ENCODE measurements around the gene SLC16A7.
"Not testable (repeated sequence)": the region's sequence is repeated elsewhere in the genome, so short reads cannot be mapped to it uniquely, and the experiment has no call there.

SLC16A7 gene

GRCh38 chr12:59737725-59738463, 142.1 kb downstream of the SLC16A7 start:
- no peak for DNase-seq

DNA sequence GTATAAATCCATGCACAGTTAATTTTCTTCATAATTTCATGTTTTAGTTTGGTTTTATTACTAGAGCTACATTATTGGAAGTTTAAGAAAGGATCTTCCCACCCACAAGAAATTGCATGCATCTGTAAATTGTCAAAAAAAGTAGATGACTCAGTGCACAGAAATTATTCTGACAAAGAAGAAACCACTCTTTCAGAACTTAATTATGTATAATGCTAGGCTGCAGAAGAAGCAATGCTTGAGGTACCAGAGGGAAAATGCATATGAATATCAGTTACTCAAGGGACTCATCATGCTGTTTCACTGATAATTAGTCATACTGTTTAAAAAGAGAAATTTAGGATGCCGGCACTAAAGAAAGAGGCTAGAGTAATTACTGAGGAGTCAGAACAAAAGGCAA, 147.0 kb downstream of the SLC16A7 start:
- no peak for DNase-seq

DNA sequence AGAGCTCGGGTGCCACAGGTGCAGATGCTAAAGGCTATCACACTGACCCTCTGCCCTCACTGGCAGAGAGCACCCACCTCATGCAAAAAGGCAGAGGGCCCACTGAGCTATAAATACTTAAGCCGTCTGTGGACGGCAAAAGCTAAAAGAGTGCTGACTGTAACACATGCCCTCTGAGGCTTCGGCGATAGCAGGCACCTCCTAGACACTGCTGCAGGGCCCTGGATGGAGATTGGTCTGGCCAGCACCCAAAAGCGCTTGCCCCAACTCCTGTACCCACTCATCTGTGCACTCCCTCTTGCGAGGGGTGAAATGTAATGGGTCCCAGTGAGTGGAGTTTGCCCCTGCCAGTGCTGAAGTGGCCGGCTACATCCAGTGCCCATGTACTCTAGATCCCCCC, 148.7 kb downstream of the SLC16A7 start:
- no peak for DNase-seq

DNA sequence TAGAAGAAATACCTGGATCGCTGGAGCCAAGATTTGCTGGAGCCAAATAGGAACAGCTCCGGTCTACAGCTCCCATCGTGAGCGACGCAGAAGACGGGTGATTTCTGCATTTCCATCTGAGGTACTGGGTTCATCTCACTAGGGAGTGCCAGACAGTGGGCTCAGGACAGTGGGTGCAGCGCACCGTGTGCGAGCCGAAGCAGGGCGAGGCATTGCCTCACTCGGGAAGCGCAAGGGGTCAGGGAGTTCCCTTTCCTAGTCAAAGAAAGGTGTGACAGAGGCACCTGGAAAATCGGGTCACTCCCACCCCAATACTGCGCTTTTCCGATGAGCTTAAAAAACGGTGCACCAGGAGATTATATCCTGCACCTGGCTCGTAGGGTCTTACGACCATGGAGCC, 155.3 kb downstream of the SLC16A7 start:
- not testable (repeated sequence) for DNase-seq

DNA sequence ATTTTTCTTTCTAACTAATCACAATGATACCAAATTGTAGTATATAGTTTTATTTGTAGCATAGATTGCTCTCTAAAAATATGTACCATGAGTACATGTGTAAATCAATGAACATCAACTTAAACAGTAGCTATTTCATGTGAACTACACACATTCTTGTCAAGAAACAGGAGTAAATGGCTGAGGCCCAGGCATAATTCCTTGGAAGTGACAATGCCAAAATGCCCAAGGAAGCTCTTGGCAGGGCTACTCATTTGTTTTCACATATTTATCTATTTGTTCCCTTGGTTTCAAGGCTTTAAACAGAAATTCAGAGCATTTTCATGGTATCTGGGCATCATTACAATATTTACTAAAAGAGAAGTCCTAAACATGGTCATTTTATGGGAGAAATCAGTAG, 165.7 kb downstream of the SLC16A7 start:
- DNase-seq, result no peak

DNA sequence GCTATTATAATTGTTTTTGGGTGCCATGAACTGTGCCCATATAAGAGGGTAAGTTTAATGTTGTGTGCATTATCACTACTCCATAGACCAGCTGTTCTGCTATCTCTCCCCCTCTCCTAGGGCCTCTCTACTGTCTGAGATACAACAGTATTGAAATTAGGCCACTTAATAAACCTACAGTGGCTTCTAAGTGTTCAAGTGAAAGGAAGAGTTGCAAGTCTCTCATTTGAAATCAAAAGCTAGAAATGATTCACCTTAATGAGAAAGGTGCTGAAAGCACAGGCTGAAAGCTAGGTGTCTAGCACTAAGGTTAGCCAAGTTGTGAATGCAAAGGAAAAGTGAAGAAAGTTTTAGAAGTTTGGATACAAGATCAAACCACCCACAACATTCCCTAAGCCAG, 168.0 kb downstream of the SLC16A7 start:
- no peak for DNase-seq

DNA sequence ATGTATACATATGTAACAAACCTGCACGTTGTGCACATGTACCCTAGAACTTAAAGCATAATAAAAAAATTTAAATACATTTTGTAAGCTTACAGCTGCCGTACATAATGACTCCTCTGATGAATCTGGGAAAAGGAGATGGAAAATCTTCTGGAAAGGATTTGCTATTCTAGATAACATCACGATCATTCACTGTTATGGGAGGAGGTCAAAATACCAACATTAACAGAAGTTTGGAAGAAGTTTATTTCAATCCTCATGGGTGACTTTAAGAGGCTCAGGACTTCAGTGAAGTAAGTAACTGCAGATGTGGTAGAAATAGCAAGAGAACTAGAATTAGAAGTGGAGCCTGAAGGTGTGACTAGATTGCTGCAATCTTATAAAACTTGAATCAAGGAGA, 172.2 kb downstream of the SLC16A7 start:
- DNase-seq, result no peak

- no peak for DNase-seq
These were observed 184.8 kb downstream of the SLC16A7 start for GRCh38 chr12:59780605-59781135.

- no peak for DNase-seq
These were observed 191.8 kb downstream of the SLC16A7 start for GRCh38 chr12:59787610-59788009.

- no peak for DNase-seq
These were observed 196.8 kb downstream of the SLC16A7 start for GRCh38 chr12:59792647-59793046.

DNA sequence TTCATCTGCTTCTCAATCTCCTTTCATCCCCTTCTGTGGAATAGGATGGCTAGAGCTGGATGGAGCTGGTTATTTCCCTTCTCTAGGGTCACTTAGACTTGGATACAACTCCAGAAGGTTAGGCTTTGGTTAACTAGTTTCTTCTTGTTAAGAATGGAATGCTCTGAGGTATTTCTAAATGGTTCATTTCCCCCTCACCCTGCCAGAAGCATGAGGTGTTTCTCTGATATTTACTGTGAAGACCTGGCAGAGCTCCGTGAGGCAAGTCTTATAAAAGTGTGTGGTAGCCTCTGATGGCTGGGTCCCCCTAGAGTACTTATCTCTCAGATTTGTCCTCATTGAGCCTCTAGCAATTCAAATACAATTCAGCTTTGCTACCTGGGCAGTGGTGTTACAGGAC, 207.9 kb downstream of the SLC16A7 start:
- no peak for DNase-seq

DNA sequence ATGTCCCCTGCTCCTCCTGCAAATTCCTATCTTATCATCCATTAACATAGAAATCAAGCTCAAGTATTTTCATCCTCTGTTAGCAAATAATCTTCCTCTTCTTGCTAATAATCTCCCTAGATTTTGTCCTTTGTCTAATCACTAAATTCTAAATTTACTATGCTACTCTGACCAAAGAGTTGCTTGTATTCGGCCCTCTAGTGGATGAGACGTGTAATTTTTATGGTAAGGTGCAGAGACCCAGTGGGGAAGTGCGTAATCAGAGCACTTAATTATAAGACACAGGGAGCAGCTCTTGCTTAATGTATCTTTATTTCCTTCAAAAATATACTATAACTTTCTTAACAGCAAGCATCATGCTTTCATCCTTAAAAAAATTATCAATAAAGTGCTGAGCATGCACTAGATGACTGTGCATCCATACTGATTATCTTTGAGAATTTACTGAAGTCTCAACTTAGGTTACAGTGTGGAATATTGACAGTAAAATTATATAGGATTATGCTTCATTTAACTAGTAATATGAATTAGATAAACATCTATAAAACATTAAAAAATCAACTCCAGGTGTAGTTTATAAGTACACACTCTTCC, 212.6 kb downstream of the SLC16A7 start:
- no peak for DNase-seq

DNA sequence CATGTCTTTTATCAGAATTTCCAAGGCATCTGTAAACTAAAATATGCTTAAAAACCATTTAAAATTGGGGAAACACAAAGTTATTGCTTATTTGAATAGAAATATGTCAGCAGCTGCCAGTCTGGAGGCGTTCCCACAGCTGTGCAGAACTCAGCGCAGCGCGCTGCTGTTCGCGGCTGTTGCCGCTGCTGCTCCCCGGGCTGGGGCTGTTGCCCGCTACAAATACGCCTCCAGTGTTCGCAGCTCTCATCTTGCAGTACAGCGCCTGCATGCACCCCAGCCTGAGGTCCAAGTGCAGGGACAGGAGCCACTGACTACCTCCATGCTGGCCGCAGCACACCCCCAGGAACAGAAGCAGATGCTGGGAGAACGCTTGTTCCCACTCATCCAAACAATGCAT, 216.2 kb downstream of the SLC16A7 start:
- no peak for DNase-seq

DNA sequence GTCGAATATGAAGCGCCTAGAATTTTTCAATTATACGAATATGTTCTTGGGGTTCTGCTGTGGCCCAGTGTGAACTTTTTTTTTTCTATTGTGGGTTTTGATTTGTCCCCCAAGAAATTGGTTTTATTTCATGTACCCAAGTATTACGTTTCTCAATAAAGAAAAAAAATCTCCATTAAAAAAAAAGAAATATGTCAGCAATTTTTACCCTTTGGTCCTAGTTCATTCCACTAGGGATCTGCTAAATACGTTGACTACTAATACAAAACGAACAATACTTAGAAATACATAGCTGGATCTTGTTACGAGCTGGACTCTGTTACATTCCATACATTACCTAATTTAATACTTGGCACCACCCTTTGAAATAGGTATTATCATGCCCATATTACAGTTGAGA, 216.9 kb downstream of the SLC16A7 start:
- no peak for DNase-seq

DNA sequence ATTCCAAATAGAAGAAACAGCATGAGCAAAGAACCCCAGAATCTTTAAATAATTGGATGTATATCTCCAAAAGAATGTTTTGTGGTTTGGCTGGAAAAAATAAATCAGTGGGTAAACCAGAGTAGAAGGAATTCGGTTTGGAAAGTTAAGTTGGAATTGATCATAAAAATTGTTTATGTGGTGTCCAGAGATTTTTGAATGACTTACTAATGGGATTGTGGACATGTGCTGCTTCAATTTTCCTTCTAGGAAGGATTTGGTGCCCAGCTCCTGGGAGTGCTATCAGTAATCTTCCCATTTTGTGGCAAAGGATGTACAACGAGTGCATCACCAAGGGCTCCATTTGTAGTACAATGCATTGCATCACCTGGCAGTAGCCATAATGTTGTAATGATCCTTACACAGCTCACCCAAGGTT, 224.8 kb downstream of the SLC16A7 start:
- no peak for DNase-seq

GRCh38 chr12:59823567-59823966, 227.7 kb downstream of the SLC16A7 start:
- no peak for DNase-seq

GRCh38 chr12:59827767-59828166, 231.9 kb downstream of the SLC16A7 start:
- DNase-seq, result no peak

GRCh38 chr12:59828521-59828920, 232.7 kb downstream of the SLC16A7 start:
- DNase-seq, result no peak

DNA sequence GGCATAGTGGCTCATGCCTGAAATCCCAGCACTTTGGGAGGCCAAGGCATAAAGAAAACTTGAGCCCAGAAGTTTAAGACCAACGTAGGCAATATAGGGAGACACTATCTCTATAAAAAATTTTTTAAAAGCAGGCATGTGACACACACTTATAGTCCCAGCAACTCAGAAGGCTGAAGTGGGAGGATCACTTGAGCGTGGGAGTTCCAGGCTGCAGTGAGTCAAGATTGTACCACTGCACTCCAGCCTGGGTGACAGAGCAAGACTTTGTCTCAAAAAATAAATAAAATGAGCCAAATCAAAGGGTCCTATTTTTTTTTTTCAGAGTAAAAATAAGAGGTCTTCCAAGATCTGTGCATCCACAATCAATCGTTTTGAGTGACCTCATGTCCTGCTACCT, 237.6 kb downstream of the SLC16A7 start:
- no peak for DNase-seq

GRCh38 chr12:59834659-59835474, 239.0 kb downstream of the SLC16A7 start:
- DNase-seq, result no peak
